Measurements from ENCODE around the gene KCNJ14. TPM values are rescaled to one million over a fixed set of nuclear protein-coding genes. Genes with fewer than 3 reads are reported as not detected.

The KCNJ14 gene
- polyA plus RNA-seq, 1 experiment = 0.31 TPM

GRCh38 chr19:48497728-48498594, 42.6 kb downstream of the KCNJ14 start:
- ChIA-PET POLR2A (no interaction called here), CTCF (interaction anchor here (11.9 kb wide), 1 partner anchor 89 kb away, joined by 161 read pairs; no protein-coding TSS in a partner anchor)
- H3K27me3 ChIP-seq (ENCODE audit: control insufficient read depth, insufficient read depth, low read length) = peaks cover 16% of the 10 kb centered on the region
- no peaks in the 10 kb centered on the region for H3K36me3 ChIP-seq (ENCODE audit: control insufficient read depth, insufficient read depth, low read length)
- H3K4me3 ChIP-seq (ENCODE audit: low read depth, low read length) = no peak overlapping the region
- no peak for TF ChIP-seq CTCF (IDR thresholded peaks at IDR 0.05; ENCODE audit: insufficient read depth, low read depth, low read length)
- no peak for DNase-seq (ENCODE audit: low read depth)

GRCh38 chr19:48498595-48499311, 43.4 kb downstream of the KCNJ14 start:
- TF ChIP-seq CTCF (IDR thresholded peaks at IDR 0.05; ENCODE audit: insufficient read depth, low read depth, low read length) = no peak
- peaks cover 16% of the 10 kb centered on the region for H3K27me3 ChIP-seq (ENCODE audit: control insufficient read depth, insufficient read depth, low read length)
- H3K4me3 ChIP-seq (ENCODE audit: low read depth, low read length) = no peak overlapping the region
- DNase-seq (ENCODE audit: low read depth) = no peak
- POLR2A ChIA-PET = interaction anchor here (1.0 kb wide), 1 partner anchor 1241 kb away, joined by 5 read pairs; no protein-coding TSS in a partner anchor
- no peaks in the 10 kb centered on the region for H3K36me3 ChIP-seq (ENCODE audit: control insufficient read depth, insufficient read depth, low read length)
- CTCF ChIA-PET = interaction anchor here (0.6 to 11.9 kb wide), 2 partner anchors 88 to 113 kb away, joined by 3 to 161 read pairs; no protein-coding TSS in a partner anchor

- ChIA-PET POLR2A (interaction anchor here (1.0 kb wide), 1 partner anchor 1242 kb away, joined by 5 read pairs; no protein-coding TSS in a partner anchor), CTCF (interaction anchor here (0.6 to 1.5 kb wide), 2 partner anchors 89 to 113 kb away, joined by 3 to 4 read pairs; no protein-coding TSS in a partner anchor)
- H3K4me3 ChIP-seq (ENCODE audit: low read depth, low read length) = no peak overlapping the region
- TF ChIP-seq CTCF (IDR thresholded peaks at IDR 0.05; ENCODE audit: insufficient read depth, low read depth, low read length) = no peak
- H3K36me3 ChIP-seq (ENCODE audit: control insufficient read depth, insufficient read depth, low read length) = no peaks in the 10 kb centered on the region
- H3K27me3 ChIP-seq (ENCODE audit: control insufficient read depth, insufficient read depth, low read length) = peaks cover 16% of the 10 kb centered on the region
- DNase-seq (ENCODE audit: low read depth) = no peak
Observed at GRCh38 chr19:48499316-48500090, 44.1 kb downstream of the KCNJ14 start.

GRCh38 chr19:48500830-48501493, 45.6 kb downstream of the KCNJ14 start:
- CTCF ChIA-PET = interaction anchor here (1.5 to 1.7 kb wide), 2 partner anchors 83 to 88 kb away, joined by 4 to 8 read pairs; no protein-coding TSS in a partner anchor

More at GRCh38 chr19:48500830-48501493, 45.6 kb downstream of the KCNJ14 start:
- no peak for TF ChIP-seq CTCF (IDR thresholded peaks at IDR 0.05; ENCODE audit: insufficient read depth, low read depth, low read length)
- peaks cover 16% of the 10 kb centered on the region for H3K27me3 ChIP-seq (ENCODE audit: control insufficient read depth, insufficient read depth, low read length)
- POLR2A ChIA-PET = no interaction called here
- H3K4me3 ChIP-seq (ENCODE audit: low read depth, low read length) = no peak overlapping the region
- no peak for DNase-seq (ENCODE audit: low read depth)
- no peaks in the 10 kb centered on the region for H3K36me3 ChIP-seq (ENCODE audit: control insufficient read depth, insufficient read depth, low read length)

All from BJ (cell line).